ENCODE data around the gene TAS2R9. TPM values are rescaled to one million over a fixed set of nuclear protein-coding genes. Genes with fewer than 3 reads are reported as not detected.

TAS2R9 gene
- total RNA-seq, result not detected in 2 replicates

GRCh38 chr12:10810068-10810467, at the start of gene TAS2R9:
TSS of gene TAS2R9 (minus strand) at chr12:10810168. CDS start at chr12:10810075, 93 bp downstream.

DNA sequence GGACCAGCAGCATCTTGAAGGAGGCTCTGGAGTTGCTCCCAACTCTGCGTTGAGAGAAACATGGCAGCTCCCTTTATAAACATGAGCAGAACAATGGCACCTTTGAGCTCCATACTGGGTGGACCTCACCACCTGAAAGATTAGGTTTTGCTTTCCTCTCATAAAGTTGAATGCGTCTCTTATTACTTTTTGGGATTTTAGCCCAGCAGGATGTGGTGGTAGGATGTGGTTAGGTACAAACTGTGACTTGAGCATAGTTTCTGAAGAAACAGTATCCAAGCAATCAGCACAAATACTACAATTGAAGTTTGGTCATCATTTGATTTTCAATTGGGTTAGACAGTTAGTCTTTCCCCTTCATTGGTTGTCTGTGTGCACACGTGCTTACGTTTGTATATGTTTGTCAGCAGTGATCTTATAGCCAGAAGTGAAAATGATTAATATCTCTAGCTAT, 39.5 kb upstream of the TAS2R9 start, which contains the start of gene PRR4:
Gene PRR4 (minus strand): TSS at position 51 of the 454 bp plus-strand sequence. CDS start 38 bp downstream, at position 13.

GRCh38 chr12:10826258-10826657, 16.3 kb upstream of the TAS2R9 start, which contains the start of gene TAS2R10:
TSS of gene TAS2R10 (minus strand) at chr12:10826358. CDS start at chr12:10826269, 89 bp downstream.

GRCh38 chr12:10807186-10807585, 2.8 kb downstream of the TAS2R9 start, which contains the start of gene TAS2R8:
TSS of gene TAS2R8 (minus strand) at chr12:10807286. CDS start at chr12:10806980, 306 bp downstream.

GRCh38 chr12:10802587-10802986, 7.4 kb downstream of the TAS2R9 start, which contains the start of gene TAS2R7:
TSS of gene TAS2R7 (minus strand) at chr12:10802627. CDS start at chr12:10802570, 57 bp downstream.

Other genes with a start within 250 kb of the TAS2R9 start
- 16.4 and 22.8 TPM in 2 replicates for gene MAGOHB, start 196.6 kb downstream of the TAS2R9 start, total RNA-seq
- gene STYK1, start 136.1 kb downstream of the TAS2R9 start, total RNA-seq, result 0.09 and 0.14 TPM in 2 replicates
- 65.0 and 93.0 TPM in 2 replicates for gene YBX3, start 86.8 kb downstream of the TAS2R9 start, total RNA-seq
- gene TAS2R7, start 7.5 kb downstream of the TAS2R9 start, total RNA-seq, result not detected in 2 replicates
- gene TAS2R8, start 2.9 kb downstream of the TAS2R9 start, total RNA-seq, result not detected in 2 replicates
- gene TAS2R10, start 16.2 kb upstream of the TAS2R9 start, total RNA-seq, result 0.55 and 0.71 TPM in 2 replicates
- 0.37 and 0.57 TPM in 2 replicates for gene PRR4, start 39.3 kb upstream of the TAS2R9 start, total RNA-seq
- gene PRH1, start 74.1 kb upstream of the TAS2R9 start, total RNA-seq, result 11.2 and 16.6 TPM in 2 replicates
- 0.65 and 0.85 TPM in 2 replicates for gene TAS2R13, start 99.4 kb upstream of the TAS2R9 start, total RNA-seq
- 0.14 and 0.18 TPM in 2 replicates for gene PRH2, start 119.1 kb upstream of the TAS2R9 start, total RNA-seq
- gene TAS2R14, start 129.1 kb upstream of the TAS2R9 start, total RNA-seq, result 1.7 and 2.4 TPM in 2 replicates
- gene TAS2R50, start 176.7 kb upstream of the TAS2R9 start, total RNA-seq, result 2.1 and 2.4 TPM in 2 replicates
- 2.2 and 2.4 TPM in 2 replicates for gene TAS2R20, start 188.1 kb upstream of the TAS2R9 start, total RNA-seq
- 4.0 and 4.1 TPM in 2 replicates for gene TAS2R19, start 212.5 kb upstream of the TAS2R9 start, total RNA-seq
- 2.4 and 3.7 TPM in 2 replicates for gene TAS2R31, start 221.2 kb upstream of the TAS2R9 start, total RNA-seq